OCI-LY3 (cell line): ENCODE measurements around the gene L3MBTL4.

Experiments used
- H2AFZ ChIP-seq: fragments of 200-600, 300-600 bp; shearing (Covaris generic); 2 replicates; pipeline ENCODE4 v1.6.0; 2014; ENCODE audit warnings: antibody characterized with exemption, low read depth, low read length
- H3K27ac ChIP-seq: fragments of 200-600, 300-600 bp; sonication (generic); 2 replicates; pipeline ENCODE4 v1.5.1; 2014; ENCODE audit warnings: mild to moderate bottlenecking, low read length, moderate library complexity, mixed read lengths
- H3K27me3 ChIP-seq: fragments of 200-600, 300-600 bp; sonication (generic); 2 replicates; pipeline ENCODE4 v1.6.1; 2014; ENCODE audit warnings: low read depth, low read length, mixed read lengths
- H3K36me3 ChIP-seq: fragments of 200-600, 300-600 bp; sonication (generic); replicated peaks from 2 replicates; pipeline ENCODE3; 2014; ENCODE audit warnings: low read depth, low read length, mixed read lengths
- H3K4me1 ChIP-seq: fragments of 300-600, 200-600 bp; sonication (generic); 2 replicates; pipeline ENCODE4 v1.6.1; 2014; ENCODE audit warnings: low read length, mixed read lengths
- H3K4me2 ChIP-seq: fragments of 200-600, 300-600 bp; sonication (generic); 2 replicates; pipeline ENCODE4 v1.6.1; 2014; ENCODE audit warnings: low read length, mixed read lengths
- H3K4me3 ChIP-seq: fragments of 300-600, 200-600 bp; sonication (generic); 2 replicates; pipeline ENCODE4 v1.5.1; 2014; ENCODE audit warnings: antibody characterized with exemption, mild to moderate bottlenecking, low read length, moderate library complexity
- H3K79me2 ChIP-seq: fragments of 300-600, 200-600 bp; shearing (Covaris generic); 2 replicates; pipeline ENCODE4 v1.6.1; 2014; ENCODE audit warnings: mild to moderate bottlenecking, low read length, mixed read lengths
- H3K9ac ChIP-seq: fragments of 300-600, 200-600 bp; shearing (Covaris generic); 2 replicates; pipeline ENCODE4 v1.6.0; 2014; ENCODE audit warnings: mild to moderate bottlenecking, low read length, moderate library complexity
- H3K9me3 ChIP-seq: fragments of 200-600, 300-600 bp; shearing (Covaris generic); 2 replicates; pipeline ENCODE4 v1.6.1; 2014; ENCODE audit warnings: low read length, mixed read lengths; ENCODE audit not compliant: insufficient read depth
- H4K20me1 ChIP-seq: fragments of 200-600, 300-600 bp; sonication (generic); 2 replicates; pipeline ENCODE4 v1.6.1; 2016; ENCODE audit warnings: low read length, mixed read lengths; ENCODE audit not compliant: insufficient read depth
- CTCF ChIP-seq: fragments of 200-600, 300-600 bp; sonication (generic); IDR thresholded peaks from 2 replicates; pipeline ENCODE4 v1.5.1; 2014; ENCODE audit warnings: antibody characterized with exemption, low read length, low read depth
- EZH2phosphoT487 ChIP-seq: fragments of 200-600 bp; shearing (Covaris generic); IDR thresholded peaks from 2 replicates; pipeline ENCODE4 v1.6.1; 2018; ENCODE audit warnings: antibody characterized with exemption, mixed run types, low read depth

L3MBTL4 gene

GRCh38 chr18:5993938-5994337, 420.8 kb downstream of the L3MBTL4 start:
- no peak overlapping the region for H3K4me3 ChIP-seq
- no peaks in the 10 kb centered on the region for H3K4me1 ChIP-seq
- H3K4me2 ChIP-seq = no peak overlapping the region
- H2AFZ ChIP-seq = no peak overlapping the region
- no peaks in the 10 kb centered on the region for H4K20me1 ChIP-seq
- no peak overlapping the region for H3K27ac ChIP-seq
- H3K79me2 ChIP-seq = no peaks in the 10 kb centered on the region
- no peaks in the 10 kb centered on the region for H3K9me3 ChIP-seq
- H3K36me3 ChIP-seq = no peaks in the 10 kb centered on the region
- H3K9ac ChIP-seq = no peak overlapping the region
- no peaks in the 10 kb centered on the region for H3K27me3 ChIP-seq
- no peak for TF ChIP-seq EZH2phosphoT487
- no peak for TF ChIP-seq CTCF

GRCh38 chr18:5992381-5992780, 422.3 kb downstream of the L3MBTL4 start:
- no peaks in the 10 kb centered on the region for H3K36me3 ChIP-seq
- H4K20me1 ChIP-seq = no peaks in the 10 kb centered on the region
- H3K27ac ChIP-seq = no peak overlapping the region
- no peaks in the 10 kb centered on the region for H3K27me3 ChIP-seq
- no peak overlapping the region for H3K4me2 ChIP-seq
- H3K79me2 ChIP-seq = no peaks in the 10 kb centered on the region
- H3K4me3 ChIP-seq = no peak overlapping the region
- no peak overlapping the region for H3K9ac ChIP-seq
- no peaks in the 10 kb centered on the region for H3K4me1 ChIP-seq
- TF ChIP-seq EZH2phosphoT487 (no peak), CTCF (no peak)
- no peak overlapping the region for H2AFZ ChIP-seq
- H3K9me3 ChIP-seq = no peaks in the 10 kb centered on the region

- Histone ChIP-seq H3K9ac (no peak overlapping the region), H3K27me3 (no peaks in the 10 kb centered on the region), H3K4me1 (no peaks in the 10 kb centered on the region), H3K27ac (no peak overlapping the region), H3K4me2 (no peak overlapping the region), H3K79me2 (no peaks in the 10 kb centered on the region), H2AFZ (no peak overlapping the region), H3K4me3 (no peak overlapping the region), H4K20me1 (no peaks in the 10 kb centered on the region), H3K36me3 (no peaks in the 10 kb centered on the region), H3K9me3 (no peaks in the 10 kb centered on the region)
- TF ChIP-seq CTCF = no peak
- no peak for TF ChIP-seq EZH2phosphoT487
These were observed 427.5 kb downstream of the L3MBTL4 start for GRCh38 chr18:5987249-5987648.

DNA sequence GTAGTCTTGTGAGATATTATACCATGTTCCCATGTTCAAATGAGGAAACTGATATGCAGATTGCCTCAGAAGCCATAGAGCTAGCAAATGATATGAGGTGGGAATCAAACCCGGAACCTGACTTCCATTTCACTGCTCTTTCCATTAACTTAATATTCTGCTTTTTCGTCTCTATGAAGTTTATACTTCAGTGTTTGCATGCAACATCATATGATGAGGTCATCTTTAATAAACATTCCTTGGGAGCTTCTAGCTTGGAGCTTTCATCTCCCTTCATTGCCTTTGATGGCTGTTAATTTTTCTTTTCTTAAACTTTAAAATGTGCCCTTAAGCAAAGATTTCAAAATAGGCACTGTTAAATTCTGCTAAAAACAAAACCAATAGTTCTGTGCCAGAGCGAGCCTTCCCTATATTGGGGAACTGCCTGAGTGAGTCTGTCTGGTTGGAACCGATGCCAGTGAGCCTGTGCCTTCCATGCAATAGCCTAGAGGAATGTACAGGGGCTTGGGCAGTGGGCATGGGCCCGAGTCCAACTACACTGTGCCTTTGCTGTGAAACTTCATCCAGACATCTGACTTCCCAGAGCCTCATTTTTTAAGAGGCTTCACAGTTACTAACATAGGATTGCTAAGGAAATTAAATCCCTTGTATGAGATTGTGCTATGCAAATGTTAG, 428.3 kb downstream of the L3MBTL4 start:
- Histone ChIP-seq H3K27me3 (no peaks in the 10 kb centered on the region), H3K4me3 (no peak overlapping the region), H3K4me2 (no peak overlapping the region), H3K9me3 (no peaks in the 10 kb centered on the region), H3K36me3 (no peaks in the 10 kb centered on the region), H4K20me1 (no peaks in the 10 kb centered on the region), H3K27ac (no peak overlapping the region), H3K79me2 (no peaks in the 10 kb centered on the region), H3K4me1 (no peaks in the 10 kb centered on the region), H2AFZ (no peak overlapping the region), H3K9ac (no peak overlapping the region)
- TF ChIP-seq EZH2phosphoT487 (no peak), CTCF (no peak)
